Measurements from ENCODE around the gene BACH1.
"Not testable (repeated sequence)": the region's sequence is repeated elsewhere in the genome, so short reads cannot be mapped to it uniquely, and the experiment has no call there.

The BACH1 gene

GRCh38 chr21:29298348-29299045 is at the start of gene BACH1:
TSS of gene BACH1 (plus strand) at chr21:29298922. CDS start at chr21:29321281, 22,359 bp downstream.
- Histone ChIP-seq H3K27ac (ENCODE audit: low read length) (peak within 1 kb of the TSS; percentile 78), H3K4me3 (ENCODE audit: low read depth in 1 of 2, low read length in 2 of 2) (peak within 1 kb of the TSS; percentile 81 to 86), H3K9me3 (ENCODE audit: control insufficient read depth in 1 of 2, low read length in 2 of 2) (no peaks in the 10 kb centered on the region), H3K27me3 (ENCODE audit: low read depth, low read length) (no peaks in the 10 kb centered on the region), H3K4me1 (ENCODE audit: control insufficient read depth in 1 of 2, insufficient read depth in 2 of 2, low read length in 2 of 2) (peaks cover 11 to 29% of the 10 kb centered on the region in 2 donors), H3K36me3 (ENCODE audit: control insufficient read depth in 1 of 2, insufficient read depth in 2 of 2, low read length in 2 of 2) (peaks cover 0 to 7% of the 10 kb centered on the region in 2 donors)

GRCh38 chr21:29249289-29249688 is 49.4 kb upstream of the BACH1 start:
- not testable (repeated sequence) for H3K9me3 ChIP-seq (ENCODE audit: control insufficient read depth in 1 of 2, low read length in 2 of 2); H3K27me3 ChIP-seq (ENCODE audit: low read depth, low read length); H3K4me3 ChIP-seq (ENCODE audit: low read depth in 1 of 2, low read length in 2 of 2); H3K4me1 ChIP-seq (ENCODE audit: control insufficient read depth in 1 of 2, insufficient read depth in 2 of 2, low read length in 2 of 2); H3K36me3 ChIP-seq (ENCODE audit: control insufficient read depth in 1 of 2, insufficient read depth in 2 of 2, low read length in 2 of 2); H3K27ac ChIP-seq (ENCODE audit: low read length)

- H3K27ac ChIP-seq (ENCODE audit: low read length), result no peak overlapping the region
- no peaks in the 10 kb centered on the region for H3K36me3 ChIP-seq (ENCODE audit: control insufficient read depth in 1 of 2, insufficient read depth in 2 of 2, low read length in 2 of 2)
- no peaks in the 10 kb centered on the region for H3K4me1 ChIP-seq (ENCODE audit: control insufficient read depth in 1 of 2, insufficient read depth in 2 of 2, low read length in 2 of 2)
- H3K9me3 ChIP-seq (ENCODE audit: control insufficient read depth in 1 of 2, low read length in 2 of 2), result peaks cover 6 to 13% of the 10 kb centered on the region in 2 donors
- no peak overlapping the region for H3K4me3 ChIP-seq (ENCODE audit: low read depth in 1 of 2, low read length in 2 of 2)
- no peaks in the 10 kb centered on the region for H3K27me3 ChIP-seq (ENCODE audit: low read depth, low read length)
These were observed 48.1 kb upstream of the BACH1 start for GRCh38 chr21:29250636-29251035.

- not testable (repeated sequence) for H3K27me3 ChIP-seq (ENCODE audit: low read depth, low read length); H3K4me1 ChIP-seq (ENCODE audit: control insufficient read depth in 1 of 2, insufficient read depth in 2 of 2, low read length in 2 of 2); H3K27ac ChIP-seq (ENCODE audit: low read length); H3K36me3 ChIP-seq (ENCODE audit: control insufficient read depth in 1 of 2, insufficient read depth in 2 of 2, low read length in 2 of 2); H3K4me3 ChIP-seq (ENCODE audit: low read depth in 1 of 2, low read length in 2 of 2)
- peaks cover 6 to 13% of the 10 kb centered on the region in 2 donors for H3K9me3 ChIP-seq (ENCODE audit: control insufficient read depth in 1 of 2, low read length in 2 of 2)
These were observed 44.9 kb upstream of the BACH1 start for GRCh38 chr21:29253861-29254260.

GRCh38 chr21:29254550-29254949 is 44.2 kb upstream of the BACH1 start:
- Histone ChIP-seq H3K4me3 (ENCODE audit: low read depth in 1 of 2, low read length in 2 of 2) (no peak overlapping the region), H3K27ac (ENCODE audit: low read length) (no peak overlapping the region), H3K27me3 (ENCODE audit: low read depth, low read length) (no peaks in the 10 kb centered on the region), H3K9me3 (ENCODE audit: control insufficient read depth in 1 of 2, low read length in 2 of 2) (peaks cover 6 to 13% of the 10 kb centered on the region in 2 donors), H3K36me3 (ENCODE audit: control insufficient read depth in 1 of 2, insufficient read depth in 2 of 2, low read length in 2 of 2) (no peaks in the 10 kb centered on the region), H3K4me1 (ENCODE audit: control insufficient read depth in 1 of 2, insufficient read depth in 2 of 2, low read length in 2 of 2) (peaks cover 0 to 9% of the 10 kb centered on the region in 2 donors)

- no peak overlapping the region for H3K27ac ChIP-seq (ENCODE audit: low read length)
- H3K9me3 ChIP-seq (ENCODE audit: control insufficient read depth in 1 of 2, low read length in 2 of 2), result peaks cover 6 to 13% of the 10 kb centered on the region in 2 donors
- H3K27me3 ChIP-seq (ENCODE audit: low read depth, low read length), result no peaks in the 10 kb centered on the region
- H3K4me1 ChIP-seq (ENCODE audit: control insufficient read depth in 1 of 2, insufficient read depth in 2 of 2, low read length in 2 of 2), result peaks cover 0 to 9% of the 10 kb centered on the region in 2 donors
- no peak overlapping the region for H3K4me3 ChIP-seq (ENCODE audit: low read depth in 1 of 2, low read length in 2 of 2)
- H3K36me3 ChIP-seq (ENCODE audit: control insufficient read depth in 1 of 2, insufficient read depth in 2 of 2, low read length in 2 of 2), result no peaks in the 10 kb centered on the region
These were observed 42.4 kb upstream of the BACH1 start for GRCh38 chr21:29256126-29256910.

- H3K9me3 ChIP-seq (ENCODE audit: control insufficient read depth in 1 of 2, low read length in 2 of 2), result peaks cover 6 to 13% of the 10 kb centered on the region in 2 donors
- H3K27ac ChIP-seq (ENCODE audit: low read length), result no peak overlapping the region
- H3K4me3 ChIP-seq (ENCODE audit: low read depth in 1 of 2, low read length in 2 of 2), result no peak overlapping the region
- peaks cover 0 to 9% of the 10 kb centered on the region in 2 donors for H3K4me1 ChIP-seq (ENCODE audit: control insufficient read depth in 1 of 2, insufficient read depth in 2 of 2, low read length in 2 of 2)
- no peaks in the 10 kb centered on the region for H3K36me3 ChIP-seq (ENCODE audit: control insufficient read depth in 1 of 2, insufficient read depth in 2 of 2, low read length in 2 of 2)
- H3K27me3 ChIP-seq (ENCODE audit: low read depth, low read length), result no peaks in the 10 kb centered on the region
These were observed 41.0 kb upstream of the BACH1 start for GRCh38 chr21:29257701-29258100.

GRCh38 chr21:29258626-29259338 is 39.9 kb upstream of the BACH1 start:
- H3K4me3 ChIP-seq (ENCODE audit: low read depth in 1 of 2, low read length in 2 of 2), result no peak overlapping the region
- H3K27me3 ChIP-seq (ENCODE audit: low read depth, low read length), result no peaks in the 10 kb centered on the region
- H3K9me3 ChIP-seq (ENCODE audit: control insufficient read depth in 1 of 2, low read length in 2 of 2), result peaks cover 6 to 8% of the 10 kb centered on the region in 2 donors
- no peaks in the 10 kb centered on the region for H3K36me3 ChIP-seq (ENCODE audit: control insufficient read depth in 1 of 2, insufficient read depth in 2 of 2, low read length in 2 of 2)
- H3K27ac ChIP-seq (ENCODE audit: low read length), result no peak overlapping the region
- peaks cover 0 to 9% of the 10 kb centered on the region in 2 donors for H3K4me1 ChIP-seq (ENCODE audit: control insufficient read depth in 1 of 2, insufficient read depth in 2 of 2, low read length in 2 of 2)

GRCh38 chr21:29260461-29260860 is 38.3 kb upstream of the BACH1 start:
- Histone ChIP-seq H3K4me3 (ENCODE audit: low read depth in 1 of 2, low read length in 2 of 2) (no peak overlapping the region), H3K27ac (ENCODE audit: low read length) (no peak overlapping the region), H3K4me1 (ENCODE audit: control insufficient read depth in 1 of 2, insufficient read depth in 2 of 2, low read length in 2 of 2) (peaks cover 0 to 9% of the 10 kb centered on the region in 2 donors), H3K27me3 (ENCODE audit: low read depth, low read length) (no peaks in the 10 kb centered on the region), H3K9me3 (ENCODE audit: control insufficient read depth in 1 of 2, low read length in 2 of 2) (no peaks in the 10 kb centered on the region), H3K36me3 (ENCODE audit: control insufficient read depth in 1 of 2, insufficient read depth in 2 of 2, low read length in 2 of 2) (no peaks in the 10 kb centered on the region)

GRCh38 chr21:29261555-29262540 is 36.9 kb upstream of the BACH1 start:
- Histone ChIP-seq H3K9me3 (ENCODE audit: control insufficient read depth in 1 of 2, low read length in 2 of 2) (no peaks in the 10 kb centered on the region), H3K27me3 (ENCODE audit: low read depth, low read length) (no peaks in the 10 kb centered on the region), H3K4me1 (ENCODE audit: control insufficient read depth in 1 of 2, insufficient read depth in 2 of 2, low read length in 2 of 2) (peaks cover 0 to 9% of the 10 kb centered on the region in 2 donors), H3K27ac (ENCODE audit: low read length) (no peak overlapping the region), H3K36me3 (ENCODE audit: control insufficient read depth in 1 of 2, insufficient read depth in 2 of 2, low read length in 2 of 2) (no peaks in the 10 kb centered on the region), H3K4me3 (ENCODE audit: low read depth in 1 of 2, low read length in 2 of 2) (no peak overlapping the region)
